ENCODE results near the gene HAPSTR1.

The HAPSTR1 gene

DNA sequence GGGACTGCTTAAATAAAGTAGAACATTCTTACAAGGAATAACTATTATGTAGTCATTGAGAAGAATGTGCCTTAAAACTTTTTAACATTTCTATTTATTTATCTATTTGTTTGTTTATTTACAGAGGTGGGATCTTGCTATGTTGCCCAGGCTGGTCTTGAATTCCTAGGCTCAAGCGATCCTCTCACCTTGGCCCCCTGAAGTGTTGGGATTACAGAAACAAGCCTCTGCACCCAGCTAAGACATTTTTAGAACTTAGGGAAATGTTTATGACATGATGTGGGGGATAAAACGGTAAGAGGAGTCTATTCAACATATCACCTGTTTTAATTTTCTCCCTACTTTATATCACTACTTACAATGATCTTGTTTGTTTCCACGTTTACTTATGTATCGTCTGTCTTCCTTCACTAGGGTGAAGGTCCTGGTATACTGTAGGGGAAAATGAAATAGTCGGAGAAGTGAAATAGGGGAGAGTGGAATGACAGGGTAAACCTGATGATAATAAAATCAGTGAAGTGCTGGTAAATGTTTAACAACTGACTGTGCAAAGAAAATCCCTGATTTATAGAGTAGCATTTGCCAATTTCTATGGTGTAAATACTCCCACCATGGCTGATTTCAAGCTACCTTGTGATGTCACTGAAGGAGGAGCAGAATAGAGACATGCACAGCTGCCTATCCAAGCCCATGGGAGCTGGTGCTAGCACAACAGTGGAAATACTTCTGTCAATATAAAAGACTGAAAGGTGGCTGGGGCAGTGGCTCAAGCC lies 16.0 kb upstream of the HAPSTR1 start:
- TF ChIP-seq POLR2AphosphoS5 (IDR thresholded peaks at IDR 0.05; ENCODE audit: low read depth, low read length) (no peak), FOXP2 (optimal IDR thresholded peaks at IDR 0.05; ENCODE audit: borderline replicate concordance, extremely low read depth, extremely low read length, insufficient read depth) (no peak), SIN3A (IDR thresholded peaks at IDR 0.05; ENCODE audit: borderline replicate concordance, insufficient read depth, low read length) (no peak), TAF1 (IDR thresholded peaks at IDR 0.05; ENCODE audit: borderline replicate concordance, insufficient read depth, low read length) (no peak)
- TF ChIP-seq, protein P1, sequence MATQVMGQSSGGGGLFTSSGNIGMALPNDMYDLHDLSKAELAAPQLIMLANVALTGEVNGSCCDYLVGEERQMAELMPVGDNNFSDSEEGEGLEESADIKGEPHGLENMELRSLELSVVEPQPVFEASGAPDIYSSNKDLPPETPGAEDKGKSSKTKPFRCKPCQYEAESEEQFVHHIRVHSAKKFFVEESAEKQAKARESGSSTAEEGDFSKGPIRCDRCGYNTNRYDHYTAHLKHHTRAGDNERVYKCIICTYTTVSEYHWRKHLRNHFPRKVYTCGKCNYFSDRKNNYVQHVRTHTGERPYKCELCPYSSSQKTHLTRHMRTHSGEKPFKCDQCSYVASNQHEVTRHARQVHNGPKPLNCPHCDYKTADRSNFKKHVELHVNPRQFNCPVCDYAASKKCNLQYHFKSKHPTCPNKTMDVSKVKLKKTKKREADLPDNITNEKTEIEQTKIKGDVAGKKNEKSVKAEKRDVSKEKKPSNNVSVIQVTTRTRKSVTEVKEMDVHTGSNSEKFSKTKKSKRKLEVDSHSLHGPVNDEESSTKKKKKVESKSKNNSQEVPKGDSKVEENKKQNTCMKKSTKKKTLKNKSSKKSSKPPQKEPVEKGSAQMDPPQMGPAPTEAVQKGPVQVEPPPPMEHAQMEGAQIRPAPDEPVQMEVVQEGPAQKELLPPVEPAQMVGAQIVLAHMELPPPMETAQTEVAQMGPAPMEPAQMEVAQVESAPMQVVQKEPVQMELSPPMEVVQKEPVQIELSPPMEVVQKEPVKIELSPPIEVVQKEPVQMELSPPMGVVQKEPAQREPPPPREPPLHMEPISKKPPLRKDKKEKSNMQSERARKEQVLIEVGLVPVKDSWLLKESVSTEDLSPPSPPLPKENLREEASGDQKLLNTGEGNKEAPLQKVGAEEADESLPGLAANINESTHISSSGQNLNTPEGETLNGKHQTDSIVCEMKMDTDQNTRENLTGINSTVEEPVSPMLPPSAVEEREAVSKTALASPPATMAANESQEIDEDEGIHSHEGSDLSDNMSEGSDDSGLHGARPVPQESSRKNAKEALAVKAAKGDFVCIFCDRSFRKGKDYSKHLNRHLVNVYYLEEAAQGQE (IDR thresholded peaks at IDR 0.05; ENCODE audit: insufficient read depth in 1 of 2, low read depth in 2 of 2, low read length in 2 of 2), result no peak

DNA sequence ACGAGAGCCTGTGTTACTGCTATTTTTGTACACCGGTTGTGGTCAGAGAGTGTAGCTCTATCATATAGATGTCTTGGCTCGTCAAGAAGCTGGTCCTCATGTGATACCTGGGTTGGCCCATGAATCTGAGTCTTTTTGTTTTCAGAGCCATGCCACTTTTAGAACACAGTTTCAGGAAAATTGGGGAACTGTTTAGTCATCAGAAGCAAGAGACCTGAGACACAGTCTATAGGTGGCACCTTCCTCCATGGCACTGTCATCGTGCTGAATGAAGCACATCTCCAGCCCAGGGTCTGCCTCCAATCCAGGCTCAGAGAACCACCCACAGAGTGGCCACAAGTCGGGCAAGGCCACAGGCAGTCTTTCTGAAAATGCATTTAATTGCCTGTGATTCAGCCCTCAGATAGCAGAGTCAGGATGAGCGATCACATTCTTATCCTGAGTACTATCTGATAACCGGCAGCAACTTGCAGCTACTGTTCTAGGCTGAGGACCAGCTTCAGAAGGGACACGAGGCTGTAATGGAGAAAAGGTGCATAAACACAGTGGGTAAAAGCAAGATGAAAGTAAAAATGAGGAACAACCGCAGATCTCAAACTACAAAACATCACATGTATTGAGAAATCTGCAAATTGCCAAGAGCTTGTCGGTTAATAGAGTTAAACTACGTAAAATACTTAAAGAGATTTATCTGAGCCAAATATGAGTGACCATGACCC lies 14.2 kb upstream of the HAPSTR1 start:
- no peak for TF ChIP-seq TAF1 (IDR thresholded peaks at IDR 0.05; ENCODE audit: borderline replicate concordance, insufficient read depth, low read length)
- no peak for TF ChIP-seq POLR2AphosphoS5 (IDR thresholded peaks at IDR 0.05; ENCODE audit: low read depth, low read length)

DNA sequence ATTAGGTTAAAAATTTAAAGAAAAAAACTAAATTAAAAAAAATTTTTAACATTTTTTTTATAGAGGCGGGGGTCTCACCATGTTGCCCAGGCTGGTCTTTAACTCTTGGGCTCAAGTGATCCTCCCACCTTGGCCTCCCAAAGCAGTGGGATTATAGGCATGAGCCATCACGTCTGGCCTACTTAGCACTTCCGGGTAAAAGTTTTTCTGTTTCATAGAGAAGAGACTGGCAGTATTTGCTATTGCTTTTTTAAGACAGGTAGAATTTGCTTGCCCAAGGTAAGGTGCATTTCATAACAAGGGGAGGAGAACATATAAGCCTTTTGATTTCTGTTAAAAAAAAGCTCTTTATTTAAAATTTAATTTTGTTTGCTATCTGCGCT lies 12.0 kb upstream of the HAPSTR1 start:
- TF ChIP-seq FOXP2 (optimal IDR thresholded peaks at IDR 0.05; ENCODE audit: borderline replicate concordance, extremely low read depth, extremely low read length, insufficient read depth), result no peak
- no peak for TF ChIP-seq TAF1 (IDR thresholded peaks at IDR 0.05; ENCODE audit: borderline replicate concordance, insufficient read depth, low read length)
- no peak for TF ChIP-seq POLR2AphosphoS5 (IDR thresholded peaks at IDR 0.05; ENCODE audit: low read depth, low read length)
- TF ChIP-seq, protein P1 (IDR thresholded peaks at IDR 0.05; ENCODE audit: insufficient read depth in 1 of 2, low read depth in 2 of 2, low read length in 2 of 2), result no peak
- TF ChIP-seq SIN3A (IDR thresholded peaks at IDR 0.05; ENCODE audit: borderline replicate concordance, insufficient read depth, low read length), result no peak

DNA sequence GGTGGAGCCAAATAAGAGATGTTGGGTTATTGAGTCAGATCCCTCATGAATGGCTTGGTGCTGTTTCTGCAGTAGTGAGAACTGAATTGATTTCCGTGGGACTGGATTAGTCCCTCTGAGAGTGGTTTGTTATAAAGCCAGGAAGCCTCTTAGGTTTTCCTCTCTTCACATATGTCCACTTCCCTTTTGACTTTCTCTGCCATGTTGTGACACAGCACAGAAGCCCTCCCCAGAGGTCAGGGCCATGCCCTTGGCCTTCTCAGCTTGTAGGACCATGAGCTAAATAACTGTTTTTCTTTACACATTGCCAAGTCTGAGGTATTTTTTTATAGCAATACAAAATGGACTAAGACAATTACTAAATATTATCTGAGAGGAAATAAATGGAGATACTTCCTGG lies 10.3 kb upstream of the HAPSTR1 start:
- TF ChIP-seq SIN3A (IDR thresholded peaks at IDR 0.05; ENCODE audit: borderline replicate concordance, insufficient read depth, low read length) (no peak), FOXP2 (optimal IDR thresholded peaks at IDR 0.05; ENCODE audit: borderline replicate concordance, extremely low read depth, extremely low read length, insufficient read depth) (no peak), POLR2AphosphoS5 (IDR thresholded peaks at IDR 0.05; ENCODE audit: low read depth, low read length) (no peak), TAF1 (IDR thresholded peaks at IDR 0.05; ENCODE audit: borderline replicate concordance, insufficient read depth, low read length) (no peak)
- TF ChIP-seq, protein P1 (IDR thresholded peaks at IDR 0.05; ENCODE audit: insufficient read depth in 1 of 2, low read depth in 2 of 2, low read length in 2 of 2), result no peak

DNA sequence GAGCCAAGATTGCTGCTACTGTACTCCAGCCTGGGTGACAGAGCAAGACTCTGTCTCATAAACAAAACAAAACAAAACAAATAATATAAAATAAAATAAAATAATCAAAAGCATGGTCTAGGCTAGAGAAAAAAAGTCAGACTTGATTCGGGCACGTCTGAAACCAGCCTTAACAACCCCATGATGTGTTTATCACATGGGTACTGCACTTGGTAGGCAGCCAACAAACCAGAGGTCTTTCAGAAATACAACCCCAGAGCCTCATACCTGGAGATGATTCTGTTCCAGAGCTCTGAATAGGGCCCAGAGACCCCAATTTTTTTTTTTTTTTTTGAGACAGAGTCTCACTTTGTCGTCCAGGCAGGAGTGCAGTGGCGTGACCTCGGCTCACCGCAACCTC lies 9.6 kb upstream of the HAPSTR1 start:
- TF ChIP-seq, protein P1 (IDR thresholded peaks at IDR 0.05; ENCODE audit: insufficient read depth in 1 of 2, low read depth in 2 of 2, low read length in 2 of 2), result no peak
- TF ChIP-seq SIN3A (IDR thresholded peaks at IDR 0.05; ENCODE audit: borderline replicate concordance, insufficient read depth, low read length) (no peak), TAF1 (IDR thresholded peaks at IDR 0.05; ENCODE audit: borderline replicate concordance, insufficient read depth, low read length) (no peak), POLR2AphosphoS5 (IDR thresholded peaks at IDR 0.05; ENCODE audit: low read depth, low read length) (no peak), FOXP2 (optimal IDR thresholded peaks at IDR 0.05; ENCODE audit: borderline replicate concordance, extremely low read depth, extremely low read length, insufficient read depth) (no peak)
